22Rv1 (cell line): ENCODE data around the gene ASB16.

ENCODE experiments used
- ZFX ChIP-seq: fragments of 450-650 bp; IDR thresholded peaks from 2 replicates; pipeline ENCODE4 v1.6.1; 2017; ENCODE audit warnings: antibody characterized with exemption, borderline replicate concordance
- TF ChIP-seq, protein P1 (sequence below): fragments of 450-650 bp; IDR thresholded peaks from 2 replicates; pipeline ENCODE4 v1.5.1; 2017; ENCODE audit warnings: mild to moderate bottlenecking

DNA sequence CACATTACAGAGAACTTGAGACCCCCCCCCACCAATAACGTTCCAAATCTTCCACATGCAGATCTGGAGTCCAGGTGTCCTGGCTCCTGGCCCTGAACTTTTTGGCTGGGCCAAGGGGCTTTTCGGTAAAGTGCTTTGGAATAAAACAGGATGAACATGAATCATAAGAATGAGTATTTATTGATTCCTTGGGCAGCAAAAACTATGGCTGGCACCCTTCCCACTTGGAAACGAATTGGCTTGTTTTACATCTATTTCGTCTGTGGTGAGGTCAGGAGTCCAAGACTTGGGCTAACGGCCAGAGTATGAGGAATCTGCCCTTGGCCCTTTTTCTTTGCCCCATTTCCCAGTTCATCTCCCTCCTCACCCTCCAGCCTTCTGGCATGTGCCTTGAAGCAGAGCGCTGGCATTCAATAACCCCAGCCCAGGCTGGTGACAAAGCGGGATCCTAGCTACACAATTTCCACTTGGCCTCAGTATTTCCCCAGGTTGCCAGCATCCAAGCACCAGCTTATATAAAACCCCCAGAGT is 53.1 kb downstream of the ASB16 start:
- TF ChIP-seq, protein P1, sequence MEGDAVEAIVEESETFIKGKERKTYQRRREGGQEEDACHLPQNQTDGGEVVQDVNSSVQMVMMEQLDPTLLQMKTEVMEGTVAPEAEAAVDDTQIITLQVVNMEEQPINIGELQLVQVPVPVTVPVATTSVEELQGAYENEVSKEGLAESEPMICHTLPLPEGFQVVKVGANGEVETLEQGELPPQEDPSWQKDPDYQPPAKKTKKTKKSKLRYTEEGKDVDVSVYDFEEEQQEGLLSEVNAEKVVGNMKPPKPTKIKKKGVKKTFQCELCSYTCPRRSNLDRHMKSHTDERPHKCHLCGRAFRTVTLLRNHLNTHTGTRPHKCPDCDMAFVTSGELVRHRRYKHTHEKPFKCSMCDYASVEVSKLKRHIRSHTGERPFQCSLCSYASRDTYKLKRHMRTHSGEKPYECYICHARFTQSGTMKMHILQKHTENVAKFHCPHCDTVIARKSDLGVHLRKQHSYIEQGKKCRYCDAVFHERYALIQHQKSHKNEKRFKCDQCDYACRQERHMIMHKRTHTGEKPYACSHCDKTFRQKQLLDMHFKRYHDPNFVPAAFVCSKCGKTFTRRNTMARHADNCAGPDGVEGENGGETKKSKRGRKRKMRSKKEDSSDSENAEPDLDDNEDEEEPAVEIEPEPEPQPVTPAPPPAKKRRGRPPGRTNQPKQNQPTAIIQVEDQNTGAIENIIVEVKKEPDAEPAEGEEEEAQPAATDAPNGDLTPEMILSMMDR = no peak
- TF ChIP-seq ZFX = no peak
